B cell (primary cell): ENCODE measurements around the gene AICDA. TPM values are rescaled to one million over a fixed set of nuclear protein-coding genes. Genes with fewer than 3 reads are reported as not detected.
"Not testable (repeated sequence)": the region's sequence is repeated elsewhere in the genome, so short reads cannot be mapped to it uniquely, and the experiment has no call there.

ENCODE experiments used
- ATAC-seq: fragments of 200-7000 bp; cut with Tn5 transposase; one replicate; pipeline ENCODE4 v1.10.0; 2021; ENCODE audit warnings: low read depth, mild to moderate bottlenecking, moderate number of reproducible peaks, moderate library complexity
- CTCF ChIA-PET: fragments of 350-600 bp; sonication (Branson Sonifier 250); formaldehyde crosslinking; loops from one replicate; lab custom pipeline; 2021; ENCODE audit warnings: antibody characterized with exemption, inconsistent platforms; lab: Charles Lee
- POLR2A ChIA-PET: fragments of 350-600 bp; sonication (Branson Sonifier 250); formaldehyde crosslinking; loops from one replicate; lab custom pipeline; 2021; ENCODE audit warnings: antibody characterized with exemption; lab: Charles Lee
- DNase-seq: peaks from one replicate; pipeline ENCODE4 v3.0.0; 2013
- H2AFZ ChIP-seq: 2 replicates; pipeline ENCODE4 v1.6.1; 2012; ENCODE audit warnings: mild to moderate bottlenecking, low read depth, low read length; ENCODE audit not compliant: insufficient read depth, poor library complexity, severe bottlenecking
- H3K27ac ChIP-seq, 2 donors: 1 replicate in 1 of 2; 2 replicates in 1 of 2; pipeline ENCODE4 v1.5.1; 2012 to 2013; ENCODE audit warnings: low read length in 2 of 2, mild to moderate bottlenecking in 2 of 2, moderate library complexity in 1 of 2
- H3K27me3 ChIP-seq, 4 experiments: fragments of 200-600 bp in 1 of 4; sonication (generic) in 1 of 4; replicated peaks in 1 of 4; 1 replicate in 2 of 4; 2 replicates in 2 of 4; pipeline versions ENCODE4 v1.6.1 to v1.7.0; 2013 to 2016; ENCODE audit warnings: low read length in 3 of 4, mild to moderate bottlenecking in 2 of 4, mixed read lengths in 1 of 4, moderate library complexity in 1 of 4; ENCODE audit not compliant: insufficient read depth in 4 of 4, control insufficient read depth in 3 of 4; ENCODE audit errors: control extremely low read depth in 1 of 4
- H3K36me3 ChIP-seq, 2 experiments: replicated peaks in 1 of 2; 1 replicate in 1 of 2; 2 replicates in 1 of 2; pipeline versions ENCODE4 v1.6.1 to v1.7.1; 2013; ENCODE audit warnings: low read length in 1 of 2; ENCODE audit not compliant: insufficient read depth in 2 of 2, control insufficient read depth in 1 of 2; ENCODE audit errors: control extremely low read depth in 1 of 2, extremely low read depth in 1 of 2
- H3K4me1 ChIP-seq, 2 donors: fragments of 200-600 bp in 1 of 2; sonication (generic) in 1 of 2; 1 replicate in 1 of 2; 2 replicates in 1 of 2; pipeline versions ENCODE4 v1.5.1 to v1.6.1; 2013 to 2017; ENCODE audit warnings: low read length in 2 of 2; ENCODE audit not compliant: control insufficient read depth in 2 of 2, insufficient read depth in 2 of 2
- H3K4me2 ChIP-seq: replicated peaks from 2 replicates; pipeline ENCODE3; 2012; ENCODE audit warnings: mild to moderate bottlenecking, low read depth, low read length; ENCODE audit not compliant: poor library complexity, severe bottlenecking
- H3K4me3 ChIP-seq, 5 experiments: fragments of 200-600 bp in 1 of 5; sonication (generic) in 1 of 5; 1 replicate in 3 of 5; 2 replicates in 2 of 5; pipeline versions ENCODE4 v1.5.1 to v1.7.0; 2011 to 2016; ENCODE audit warnings: low read length in 4 of 5, mild to moderate bottlenecking in 4 of 5, low read depth in 2 of 5, control low read depth in 1 of 5, moderate library complexity in 1 of 5; ENCODE audit not compliant: insufficient read depth in 1 of 5; ENCODE audit errors: control extremely low read depth in 1 of 5, extremely low read depth in 1 of 5
- H3K79me2 ChIP-seq: fragments of 200-600 bp; sonication (generic); one replicate; pipeline ENCODE4 v1.6.0; 2016; ENCODE audit warnings: low read length; ENCODE audit not compliant: control insufficient read depth, insufficient read depth
- H3K9ac ChIP-seq: fragments of 200-600 bp; sonication (generic); 2 replicates; pipeline ENCODE4 v1.6.1; 2017; ENCODE audit warnings: mild to moderate bottlenecking, low read length, moderate library complexity
- H3K9me3 ChIP-seq, 3 donors: one replicate each; pipeline versions ENCODE4 v1.6.1 to v1.7.1; 2013; ENCODE audit warnings: low read length in 2 of 3; ENCODE audit not compliant: control insufficient read depth in 2 of 3, insufficient read depth in 1 of 3; ENCODE audit errors: control extremely low read depth in 1 of 3
- H4K20me1 ChIP-seq: 2 replicates; pipeline ENCODE4 v1.6.0; 2012; ENCODE audit warnings: mild to moderate bottlenecking, low read length; ENCODE audit not compliant: insufficient read depth, control insufficient read depth, poor library complexity, severe bottlenecking
- H3K27ac Mint-ChIP-seq: one replicate; pipeline ENCODE4 v1.8.0; 2021; ENCODE audit warnings: mixed read lengths
- H3K27me3 Mint-ChIP-seq: one replicate; pipeline ENCODE4 v1.8.0; 2021; ENCODE audit warnings: mixed read lengths
- H3K4me1 Mint-ChIP-seq: one replicate; pipeline ENCODE4 v1.8.0; 2021; ENCODE audit warnings: mixed read lengths
- H3K4me3 Mint-ChIP-seq: one replicate; pipeline ENCODE4 v1.8.0; 2021; ENCODE audit warnings: mixed read lengths
- H3K9me3 Mint-ChIP-seq: one replicate; pipeline ENCODE4 v1.8.0; 2022; ENCODE audit warnings: mixed read lengths; ENCODE audit not compliant: insufficient read depth
- CTCF ChIP-seq: fragments of 200-600 bp; IDR thresholded peaks from one replicate; pipeline ENCODE4 v1.8.0; 2022; ENCODE audit warnings: antibody characterized with exemption, mild to moderate bottlenecking
- EZH2 ChIP-seq: IDR thresholded peaks from 2 replicates; pipeline ENCODE4 v1.6.1; 2012; ENCODE audit warnings: borderline replicate concordance, low read depth, mild to moderate bottlenecking, moderate library complexity, low read length; ENCODE audit not compliant: insufficient read depth, poor library complexity, severe bottlenecking
- WGBS: methylation state at CpG from one replicate; pipeline ENCODE4 v1.1.5; 2013; ENCODE audit warnings: missing lambda C conversion rate; ENCODE audit not compliant: insufficient coverage; 5-methylcytosine and 5-hydroxymethylcytosine counted together
- intact Hi-C: fragments of 100-400 bp; cut with micrococcal nuclease; formaldehyde crosslinking; loops from one replicate; pipeline ENCODE4 v1.10.0; 2022
- polyA plus RNA-seq: library from polyadenylated mRNA; depleted of rRNA; stranded (reverse); fragments of >200 nt; gene quantifications from 2 replicates; pipeline ENCODE4 v1.2.3, GENCODE V29; 2012
- total RNA-seq, 2 donors: library from RNA; stranded (reverse); fragments of 120-200 nt in 1 of 2; gene quantifications; 1 replicate in 1 of 2; 2 replicates in 1 of 2; pipeline versions ENCODE4 v1.2.3 to v1.2.4, GENCODE V29; 2013 to 2022

Gene AICDA
- total and polyA plus RNA-seq, 2 donors (not counting 1 experiment from before 2014, with no cell fraction given): 0.94 to 1.0 TPM

DNA sequence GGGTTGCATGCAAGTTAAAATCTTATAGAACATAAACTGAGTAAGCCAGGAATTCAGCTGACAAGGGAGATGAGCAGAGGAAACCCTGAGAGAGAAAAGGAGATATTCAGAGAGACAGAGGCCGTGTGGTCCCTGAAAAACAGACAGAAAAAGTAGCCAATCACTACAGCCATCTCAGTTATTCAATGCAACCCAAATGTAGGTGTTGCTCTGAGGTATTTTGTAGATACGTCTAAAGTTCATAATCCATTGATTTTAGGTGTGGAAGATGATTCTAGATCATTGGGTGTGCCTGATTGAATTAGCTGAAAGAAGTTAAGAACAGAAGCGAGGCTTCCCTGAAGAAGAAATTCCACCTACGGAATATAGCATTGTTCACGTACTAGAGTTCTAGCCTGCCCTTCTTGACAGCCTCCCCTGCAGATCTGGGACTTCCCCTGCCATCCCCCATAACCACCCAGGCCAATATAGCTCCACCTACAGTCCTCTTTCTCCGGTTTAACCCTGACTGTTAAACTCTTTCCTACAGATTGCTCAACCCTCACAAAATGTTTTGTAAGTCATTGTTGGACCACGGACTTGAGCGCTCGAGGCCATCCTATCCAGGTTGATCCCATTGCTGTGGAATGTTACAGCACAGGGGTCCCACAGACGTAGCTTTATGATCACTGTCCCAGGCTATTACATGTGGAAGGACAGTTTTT lies 21.7 kb downstream of the AICDA start:
- 42% methylated on average over 7 of the region's 10 CpGs for WGBS
- ATAC-seq (peak; percentile 68), DNase-seq (peak; percentile 18)
- Mint-ChIP-seq H3K9me3 (no peaks in the 10 kb centered on the region), H3K27ac (no peak overlapping the region), H3K4me1 (peaks cover 5% of the 10 kb centered on the region), H3K4me3 (peak overlapping the region; percentile 28), H3K27me3 (peaks cover 7% of the 10 kb centered on the region)
- Histone ChIP-seq H3K36me3 (no peaks in the 10 kb centered on the region), H3K9ac (no peak overlapping the region), H3K4me3 (no peak overlapping the region), H4K20me1 (no peaks in the 10 kb centered on the region), H3K27me3 (no peaks in the 10 kb centered on the region), H3K79me2 (no peaks in the 10 kb centered on the region), H3K4me2 (peak overlapping the region; percentile 25), H3K27ac (no peak overlapping the region), H2AFZ (peak overlapping the region; percentile 25), H3K9me3 (no peaks in the 10 kb centered on the region), H3K4me1 (peaks cover 0 to 5% of the 10 kb centered on the region in 2 donors)
- POLR2A ChIA-PET: interaction anchor here (0.6 kb wide), 1 partner anchor 66 kb away, joined by 4 read pairs; no protein-coding TSS in a partner anchor
- TF ChIP-seq CTCF (no peak), EZH2 (no peak)
- intact Hi-C loops: no loop called here
- CTCF ChIA-PET: interaction anchor here (0.5 to 1.3 kb wide), 3 partner anchors 10 to 319 kb away, joined by 3 read pairs; no protein-coding TSS in a partner anchor

GRCh38 chr12:8589679-8590078 lies 23.0 kb downstream of the AICDA start:
- TF ChIP-seq EZH2: no peak
- ChIA-PET POLR2A (no interaction called here), CTCF (interaction anchor here (0.7 kb wide), 1 partner anchor 46 kb away, joined by 5 read pairs; no protein-coding TSS in a partner anchor)
- Histone ChIP-seq H2AFZ (no peak overlapping the region), H3K4me1 (peaks cover 0 to 5% of the 10 kb centered on the region in 2 donors), H3K36me3 (no peaks in the 10 kb centered on the region), H3K79me2 (no peaks in the 10 kb centered on the region), H4K20me1 (no peaks in the 10 kb centered on the region), H3K27ac (no peak overlapping the region), H3K9me3 (no peaks in the 10 kb centered on the region), H3K4me2 (no peak overlapping the region), H3K4me3 (no peak overlapping the region), H3K27me3 (no peaks in the 10 kb centered on the region), H3K9ac (no peak overlapping the region)
- Mint-ChIP-seq H3K9me3 (no peaks in the 10 kb centered on the region), H3K27me3 (peaks cover 7% of the 10 kb centered on the region), H3K4me1 (peaks cover 5% of the 10 kb centered on the region), H3K4me3 (no peak overlapping the region), H3K27ac (no peak overlapping the region)
- DNase-seq (no peak), ATAC-seq (no peak)
- intact Hi-C loops: no loop called here
- 97% methylated on average over 5 of the region's 7 CpGs for WGBS

- ATAC-seq, intact Hi-C loops: not testable (repeated sequence)
- H3K4me1 Mint-ChIP-seq: peaks cover 11% of the 10 kb centered on the region
These were observed 28.2 kb downstream of the AICDA start for GRCh38 chr12:8584478-8584877.

More at GRCh38 chr12:8584478-8584877, 28.2 kb downstream of the AICDA start:
- H3K27me3 Mint-ChIP-seq: peaks cover 13% of the 10 kb centered on the region
- H3K79me2 ChIP-seq, H3K4me2 ChIP-seq, H2AFZ ChIP-seq, H3K4me3 Mint-ChIP-seq, H3K4me3 ChIP-seq, DNase-seq, H3K27ac ChIP-seq, H3K4me1 ChIP-seq, H3K9me3 Mint-ChIP-seq, H4K20me1 ChIP-seq, POLR2A ChIA-PET, H3K36me3 ChIP-seq, H3K9ac ChIP-seq, H3K27me3 ChIP-seq, H3K9me3 ChIP-seq, CTCF ChIA-PET, H3K27ac Mint-ChIP-seq: not testable (repeated sequence)
- 90% methylated on average over 5 of the region's 13 CpGs for WGBS
